SK-N-MC (cell line): ENCODE data around the gene ARHGAP26.
A peak's percentile ranks its signal among the peaks of the same experiment; 100 is the strongest.

ENCODE experiments used
- DNase-seq: peaks from one replicate; pipeline ENCODE4 v3.0.0-alpha.2; 2011; ENCODE audit warnings: low read depth, low spot score
- H3K27ac ChIP-seq: fragments of 200-600 bp; sonication (generic); 2 replicates; pipeline ENCODE4 v1.5.1; 2016; ENCODE audit warnings: mixed run types
- H3K36me3 ChIP-seq: fragments of 200-600 bp; sonication (generic); 2 replicates; pipeline ENCODE4 v1.6.1; 2017; ENCODE audit warnings: antibody characterized with exemption, low read length, mixed read lengths; ENCODE audit not compliant: insufficient read depth
- H3K4me3 ChIP-seq: fragments of 200-600 bp; sonication (generic); 2 replicates; pipeline ENCODE4 v1.5.1; 2016
- H3K9ac ChIP-seq: fragments of 200-600 bp; sonication (generic); 2 replicates; pipeline ENCODE4 v1.8.0; 2017; ENCODE audit warnings: mixed run types, mixed read lengths; ENCODE audit not compliant: insufficient read length
- H3K9me3 ChIP-seq: fragments of 200-600 bp; sonication (generic); 2 replicates; pipeline ENCODE4 v1.6.1; 2017; ENCODE audit warnings: low read depth, mild to moderate bottlenecking, antibody characterized with exemption, low read length, moderate library complexity, mixed read lengths
- EZH2 ChIP-seq: fragments of 200-600 bp; sonication (generic); IDR thresholded peaks from one replicate; pipeline ENCODE4 v1.6.1; 2017; ENCODE audit warnings: antibody characterized with exemption
- FOXP2 ChIP-seq: optimal IDR thresholded peaks from 2 replicates; pipeline ENCODE3; 2011; ENCODE audit warnings: mild to moderate bottlenecking, moderate library complexity; ENCODE audit not compliant: insufficient read depth; ENCODE audit errors: extremely low read length, control extremely low read depth
- POLR2AphosphoS5 ChIP-seq: IDR thresholded peaks from 2 replicates; pipeline ENCODE4 v1.6.1; 2012; ENCODE audit warnings: mild to moderate bottlenecking, low read depth, low read length, borderline replicate concordance

The ARHGAP26 gene

GRCh38 chr5:142861011-142861410 lies 90.8 kb downstream of the ARHGAP26 start:
- Histone ChIP-seq H3K27ac (no peak overlapping the region), H3K9me3 (no peaks in the 10 kb centered on the region), H3K9ac (no peak overlapping the region), H3K36me3 (no peaks in the 10 kb centered on the region), H3K4me3 (no peak overlapping the region)
- DNase-seq = no peak
- TF ChIP-seq FOXP2 = no peak
- TF ChIP-seq POLR2AphosphoS5 = no peak
- TF ChIP-seq EZH2 = no peak

- DNase-seq = no peak
- H3K9ac ChIP-seq = no peak overlapping the region
- TF ChIP-seq FOXP2 (no peak), POLR2AphosphoS5 (no peak), EZH2 (no peak)
Observed at GRCh38 chr5:142862594-142862993, 92.4 kb downstream of the ARHGAP26 start.

GRCh38 chr5:142863856-142864255 lies 93.7 kb downstream of the ARHGAP26 start:
- no peak for DNase-seq
- Histone ChIP-seq H3K9me3 (no peaks in the 10 kb centered on the region), H3K4me3 (no peak overlapping the region), H3K36me3 (no peaks in the 10 kb centered on the region), H3K27ac (no peak overlapping the region), H3K9ac (no peak overlapping the region)
- TF ChIP-seq POLR2AphosphoS5 (no peak), EZH2 (no peak), FOXP2 (no peak)

More at GRCh38 chr5:142862594-142862993, 92.4 kb downstream of the ARHGAP26 start:
- H3K27ac ChIP-seq = no peak overlapping the region
- no peaks in the 10 kb centered on the region for H3K9me3 ChIP-seq
- H3K4me3 ChIP-seq = no peak overlapping the region
- H3K36me3 ChIP-seq = no peaks in the 10 kb centered on the region

- no peaks in the 10 kb centered on the region for H3K9me3 ChIP-seq
- H3K4me3 ChIP-seq = no peak overlapping the region
- no peak overlapping the region for H3K9ac ChIP-seq
- H3K27ac ChIP-seq = no peak overlapping the region
- TF ChIP-seq FOXP2 = no peak
- TF ChIP-seq POLR2AphosphoS5 = no peak
- TF ChIP-seq EZH2 = no peak
- no peaks in the 10 kb centered on the region for H3K36me3 ChIP-seq
- no peak for DNase-seq
Observed at GRCh38 chr5:142864290-142865260, 94.4 kb downstream of the ARHGAP26 start.

- Histone ChIP-seq H3K4me3 (no peak overlapping the region), H3K27ac (no peak overlapping the region), H3K9me3 (no peaks in the 10 kb centered on the region), H3K9ac (no peak overlapping the region), H3K36me3 (no peaks in the 10 kb centered on the region)
- DNase-seq = no peak
- TF ChIP-seq EZH2 (no peak), FOXP2 (no peak), POLR2AphosphoS5 (no peak)
Observed at GRCh38 chr5:142865631-142866030, 95.5 kb downstream of the ARHGAP26 start.

GRCh38 chr5:142866563-142867275 lies 96.5 kb downstream of the ARHGAP26 start:
- no peak overlapping the region for H3K9ac ChIP-seq
- TF ChIP-seq POLR2AphosphoS5 (no peak), EZH2 (no peak), FOXP2 (no peak)
- no peak overlapping the region for H3K4me3 ChIP-seq
- DNase-seq = no peak
- H3K9me3 ChIP-seq = no peaks in the 10 kb centered on the region
- H3K36me3 ChIP-seq = no peaks in the 10 kb centered on the region
- H3K27ac ChIP-seq = no peak overlapping the region

- no peaks in the 10 kb centered on the region for H3K36me3 ChIP-seq
- H3K4me3 ChIP-seq = peak overlapping the region; percentile 11; the same call in 1 of the 2 replicates
- H3K9me3 ChIP-seq = no peaks in the 10 kb centered on the region
- no peak for DNase-seq
- no peak overlapping the region for H3K9ac ChIP-seq
- no peak for TF ChIP-seq EZH2
- peak; percentile 84 for TF ChIP-seq FOXP2
- TF ChIP-seq POLR2AphosphoS5 = no peak
- H3K27ac ChIP-seq = no peak overlapping the region
Observed at GRCh38 chr5:142869886-142870285, 99.7 kb downstream of the ARHGAP26 start.

GRCh38 chr5:142870532-142871362 lies 100.6 kb downstream of the ARHGAP26 start:
- H3K9ac ChIP-seq = no peak overlapping the region
- no peaks in the 10 kb centered on the region for H3K36me3 ChIP-seq
- TF ChIP-seq FOXP2 (no peak), POLR2AphosphoS5 (no peak), EZH2 (no peak)
- H3K9me3 ChIP-seq = no peaks in the 10 kb centered on the region
- H3K4me3 ChIP-seq = no peak overlapping the region
- no peak overlapping the region for H3K27ac ChIP-seq
- no peak for DNase-seq
